GM23338 (cell line): ENCODE results near the gene PDSS2. TPM values are rescaled to one million over a fixed set of nuclear protein-coding genes. Genes with fewer than 3 reads are reported as not detected.

ENCODE experiments used
- ATAC-seq: fragments of 200-7000 bp; cut with Tn5 transposase; 3 replicates; pipeline ENCODE4 v1.9.1; 2020
- DNase-seq: peaks from one replicate; pipeline ENCODE4 v3.0.0-alpha.2; 2015; ENCODE audit warnings: low spot score
- H2AFZ ChIP-seq: fragments of 200-600 bp; sonication (generic); 2 replicates; pipeline ENCODE4 v1.8.0; 2016; ENCODE audit warnings: antibody characterized with exemption, mild to moderate bottlenecking, moderate library complexity
- H3F3A ChIP-seq: fragments of 200-600 bp; sonication (generic); replicated peaks from 2 replicates; pipeline ENCODE4 v1.8.0; 2017; ENCODE audit warnings: antibody characterized with exemption, mixed run types, low read depth
- H3K27ac ChIP-seq: fragments of 200-600 bp; sonication (generic); 2 replicates; pipeline ENCODE4 v1.6.1; 2016; ENCODE audit warnings: low read depth
- H3K27me3 ChIP-seq: fragments of 200-600 bp; sonication (generic); 2 replicates; pipeline ENCODE4 v1.8.0; 2016; ENCODE audit warnings: mild to moderate bottlenecking, mixed run types, moderate library complexity; ENCODE audit not compliant: insufficient read depth
- H3K36me3 ChIP-seq: fragments of 200-600 bp; sonication (generic); 2 replicates; pipeline ENCODE4 v1.8.0; 2016; ENCODE audit warnings: mild to moderate bottlenecking; ENCODE audit not compliant: insufficient read depth
- H3K4me1 ChIP-seq: fragments of 200-600 bp; sonication (generic); 2 replicates; pipeline ENCODE4 v1.8.0; 2016; ENCODE audit warnings: mild to moderate bottlenecking, moderate library complexity; ENCODE audit not compliant: insufficient read depth
- H3K4me2 ChIP-seq: fragments of 200-600 bp; sonication (generic); 2 replicates; pipeline ENCODE4 v1.7.1; 2017; ENCODE audit warnings: mixed run types
- H3K4me3 ChIP-seq: fragments of 200-600 bp; sonication (generic); 2 replicates; pipeline ENCODE4 v1.6.1; 2016; ENCODE audit warnings: mixed run types
- H3K79me2 ChIP-seq: fragments of 200-600 bp; sonication (generic); replicated peaks from 2 replicates; pipeline ENCODE4 v1.8.0; 2017; ENCODE audit warnings: mild to moderate bottlenecking; ENCODE audit not compliant: insufficient read depth
- H3K9me2 ChIP-seq: fragments of 200-600 bp; sonication (generic); 2 replicates; pipeline ENCODE4 v1.8.0; 2017; ENCODE audit not compliant: insufficient read depth
- H4K20me1 ChIP-seq: fragments of 200-600 bp; sonication (generic); replicated peaks from 2 replicates; pipeline ENCODE4 v1.8.0; 2017; ENCODE audit warnings: mild to moderate bottlenecking; ENCODE audit not compliant: insufficient read depth
- H3K27ac Mint-ChIP-seq: 2 replicates; pipeline ENCODE4 v1.8.0; 2020; ENCODE audit warnings: inconsistent platforms, mild to moderate bottlenecking, moderate library complexity, mixed read lengths
- H3K27me3 Mint-ChIP-seq: 3 replicates; pipeline ENCODE4 v1.8.0; 2022; ENCODE audit warnings: low read depth, mild to moderate bottlenecking, moderate library complexity, mixed read lengths, inconsistent platforms; ENCODE audit not compliant: insufficient read depth, poor library complexity
- H3K36me3 Mint-ChIP-seq: 3 replicates; pipeline ENCODE4 v1.8.0; 2021; ENCODE audit warnings: low read depth, mild to moderate bottlenecking, inconsistent platforms, moderate library complexity, mixed read lengths
- H3K4me1 Mint-ChIP-seq: 3 replicates; pipeline ENCODE4 v1.8.0; 2020; ENCODE audit warnings: mild to moderate bottlenecking, inconsistent platforms, mixed read lengths
- H3K4me3 Mint-ChIP-seq: 3 replicates; pipeline ENCODE4 v1.8.0; 2021; ENCODE audit warnings: moderate library complexity, mild to moderate bottlenecking, inconsistent platforms, mixed read lengths
- H3K9me3 Mint-ChIP-seq: 3 replicates; pipeline ENCODE4 v1.8.0; 2020; ENCODE audit warnings: moderate library complexity, mild to moderate bottlenecking, inconsistent platforms, mixed read lengths
- CREB1 ChIP-seq: fragments of 250-450 bp; sonication (Bioruptor Pico); IDR thresholded peaks from 2 replicates; pipeline ENCODE4 v1.5.0; 2020; ENCODE audit warnings: low read depth, mild to moderate bottlenecking, moderate library complexity
- CTCF ChIP-seq, 2 experiments: fragments of 200-600 bp in 1 of 2; sonication (generic) in 1 of 2; conservative IDR thresholded peaks; 2 replicates each; pipeline versions ENCODE4 v1.5.1 to v1.6.1; 2016 to 2017; ENCODE audit warnings: antibody characterized with exemption in 2 of 2, low read depth in 2 of 2, mild to moderate bottlenecking in 2 of 2, moderate library complexity in 1 of 2
- ETS1 ChIP-seq: IDR thresholded peaks from 2 replicates; pipeline ENCODE4 v1.6.1; 2016; ENCODE audit warnings: antibody characterized with exemption
- EZH2 ChIP-seq: fragments of 200-600 bp; sonication (generic); IDR thresholded peaks from one replicate; pipeline ENCODE4 v1.8.0; 2017; ENCODE audit warnings: antibody characterized with exemption, mild to moderate bottlenecking, low read depth; ENCODE audit not compliant: unreplicated experiment
- EZH2phosphoT487 ChIP-seq: fragments of 200-600 bp; sonication (generic); IDR thresholded peaks from one replicate; pipeline ENCODE4 v1.8.1; 2018; ENCODE audit warnings: antibody characterized with exemption; ENCODE audit not compliant: unreplicated experiment
- NANOG ChIP-seq: IDR thresholded peaks from 2 replicates; pipeline ENCODE4 v1.6.1; 2016; ENCODE audit warnings: antibody characterized with exemption, borderline replicate concordance
- POLR2AphosphoS5 ChIP-seq: IDR thresholded peaks from 2 replicates; pipeline ENCODE4 v1.6.1; 2016; ENCODE audit warnings: antibody characterized with exemption, low read depth
- REST ChIP-seq: IDR thresholded peaks from one replicate; pipeline ENCODE4 v1.6.1; 2018; ENCODE audit warnings: antibody characterized with exemption; ENCODE audit not compliant: unreplicated experiment
- STAT1 ChIP-seq: IDR thresholded peaks from one replicate; pipeline ENCODE4 v1.6.1; 2016; ENCODE audit warnings: antibody characterized with exemption; ENCODE audit not compliant: unreplicated experiment
- ZNF114 ChIP-seq: fragments of 250-450 bp; sonication (Bioruptor Pico); IDR thresholded peaks from 2 replicates; pipeline ENCODE4 v1.5.0; 2020; ENCODE audit warnings: mild to moderate bottlenecking, moderate library complexity
- ZNF331 ChIP-seq: fragments of 250-450 bp; sonication (Bioruptor Pico); IDR thresholded peaks from 2 replicates; pipeline ENCODE4 v1.5.0; 2020; ENCODE audit warnings: low read depth, mild to moderate bottlenecking, moderate library complexity
- ZNF462 ChIP-seq: fragments of 250-450 bp; sonication (Bioruptor Pico); IDR thresholded peaks from 2 replicates; pipeline ENCODE4 v1.5.0; 2020; ENCODE audit warnings: mild to moderate bottlenecking, moderate library complexity
- polyA plus RNA-seq: library from polyadenylated mRNA; unstranded; fragments of >200 nt; fragmentation: Nextera tagmentation; extraction: Ambion mirVana; gene quantifications from 2 replicates; pipeline ENCODE4 v1.2.1, GENCODE V29; 2016
- total RNA-seq: library from RNA; depleted of rRNA; stranded (reverse); fragments of >200 nt; shearing (Covaris generic); gene quantifications from 2 replicates; pipeline ENCODE4 v1.2.3, GENCODE V29; 2014

Gene PDSS2
- total and polyA plus RNA-seq, 2 experiments from 2014 or later: 7.3 to 16.7 TPM

GRCh38 chr6:107392069-107392468 lies 67.3 kb downstream of the PDSS2 start (continued):
- no peak for TF ChIP-seq CREB1 (CRISPR knock-in tag)
- no peak for TF ChIP-seq ZNF331 (CRISPR knock-in tag)
- no peak for TF ChIP-seq EZH2
- no peak for TF ChIP-seq POLR2AphosphoS5
- TF ChIP-seq NANOG: no peak
- no peak for TF ChIP-seq ZNF114 (CRISPR knock-in tag)

GRCh38 chr6:107390685-107391435 lies 68.5 kb downstream of the PDSS2 start:
- Mint-ChIP-seq H3K4me1 (no peaks in the 10 kb centered on the region), H3K9me3 (peaks cover 5% of the 10 kb centered on the region; the same call in 1 of the 3 replicates), H3K36me3 (peaks cover 16% of the 10 kb centered on the region), H3K27me3 (no peaks in the 10 kb centered on the region), H3K4me3 (no peak overlapping the region), H3K27ac (no peak overlapping the region)
- Histone ChIP-seq H3K27ac (no peak overlapping the region), H3K27me3 (no peaks in the 10 kb centered on the region), H3K4me1 (no peaks in the 10 kb centered on the region), H3K4me3 (no peak overlapping the region), H3K4me2 (no peak overlapping the region), H3K9me2 (no peaks in the 10 kb centered on the region), H3K79me2 (no peaks in the 10 kb centered on the region), H3F3A (no peaks in the 10 kb centered on the region), H3K36me3 (no peaks in the 10 kb centered on the region; the same call in 1 of the 2 replicates), H2AFZ (no peak overlapping the region), H4K20me1 (no peaks in the 10 kb centered on the region)
- DNase-seq (no peak), ATAC-seq (no peak)
- no peak for TF ChIP-seq ZNF331 (CRISPR knock-in tag)
- no peak for TF ChIP-seq EZH2phosphoT487
- no peak for TF ChIP-seq CTCF (conservative IDR thresholded peaks at IDR 0.05; ENCODE audit: low read depth in 2 of 2)
- no peak for TF ChIP-seq POLR2AphosphoS5
- no peak for TF ChIP-seq CREB1 (CRISPR knock-in tag)
- no peak for TF ChIP-seq REST
- no peak for TF ChIP-seq ZNF462 (CRISPR knock-in tag)
- TF ChIP-seq ETS1: no peak
- TF ChIP-seq STAT1: no peak
- TF ChIP-seq NANOG: no peak
